CD4-positive, alpha-beta T cell (primary cell): Measurements from ENCODE around the gene RIC3. TPM values are rescaled to one million over a fixed set of nuclear protein-coding genes. Genes with fewer than 3 reads are reported as not detected.

Experiments used
- ATAC-seq: fragments of 200-7000 bp; cut with Tn5 transposase; one replicate; pipeline ENCODE4 v1.10.0; 2022; ENCODE audit warnings: mild to moderate bottlenecking; ENCODE audit not compliant: poor library complexity
- CTCF ChIA-PET: fragments of 350-600 bp; sonication (Branson Sonifier 250); formaldehyde crosslinking; loops from one replicate; lab custom pipeline; 2021; ENCODE audit warnings: antibody characterized with exemption, inconsistent platforms; lab: Charles Lee
- POLR2A ChIA-PET: fragments of 350-600 bp; sonication (Branson Sonifier 250); formaldehyde crosslinking; loops from one replicate; lab custom pipeline; 2021; ENCODE audit warnings: antibody characterized with exemption, inconsistent platforms; lab: Charles Lee
- DNase-seq, 14 experiments: peaks; one replicate each; pipeline ENCODE4 v3.0.0-alpha.2; 2013 to 2020; ENCODE audit warnings: mixed read lengths in 2 of 14
- H3K27ac ChIP-seq, 2 donors: one replicate each; pipeline versions ENCODE4 v1.5.1 to v1.7.0; 2013; ENCODE audit warnings: low read length in 2 of 2, low read depth in 1 of 2, mild to moderate bottlenecking in 1 of 2
- H3K27me3 ChIP-seq, 2 experiments: 1 replicate in 1 of 2; 2 replicates in 1 of 2; pipeline versions ENCODE4 v1.6.1 to v1.7.0; 2013; ENCODE audit warnings: low read length in 2 of 2, control low read depth in 1 of 2, mild to moderate bottlenecking in 1 of 2, moderate library complexity in 1 of 2; ENCODE audit not compliant: insufficient read depth in 2 of 2, control insufficient read depth in 1 of 2
- H3K36me3 ChIP-seq: one replicate; pipeline ENCODE4 v1.6.1; 2013; ENCODE audit warnings: low read length, control low read depth; ENCODE audit not compliant: insufficient read depth
- H3K4me1 ChIP-seq: one replicate; pipeline ENCODE4 v1.6.1; 2013; ENCODE audit warnings: low read length, control low read depth; ENCODE audit not compliant: insufficient read depth
- H3K4me3 ChIP-seq: one replicate; pipeline ENCODE4 v1.5.1; 2013; ENCODE audit warnings: mild to moderate bottlenecking, low read length, moderate library complexity
- H3K9me3 ChIP-seq, 2 experiments: 1 replicate in 1 of 2; 2 replicates in 1 of 2; pipeline versions ENCODE4 v1.6.1 to v1.7.0; 2013; ENCODE audit warnings: low read length in 2 of 2, mild to moderate bottlenecking in 2 of 2, control low read depth in 1 of 2, moderate library complexity in 1 of 2; ENCODE audit not compliant: control insufficient read depth in 1 of 2, insufficient read depth in 1 of 2
- H3K27ac Mint-ChIP-seq: one replicate; pipeline ENCODE4 v1.8.0; 2020; ENCODE audit warnings: mixed read lengths
- H3K27me3 Mint-ChIP-seq: one replicate; pipeline ENCODE4 v1.8.0; 2021; ENCODE audit warnings: mixed read lengths
- H3K36me3 Mint-ChIP-seq: one replicate; pipeline ENCODE4 v1.8.0; 2021; ENCODE audit warnings: low read depth, mixed read lengths
- H3K4me1 Mint-ChIP-seq: one replicate; pipeline ENCODE4 v1.8.0; 2021; ENCODE audit warnings: low read depth, mixed read lengths
- H3K4me3 Mint-ChIP-seq: one replicate; pipeline ENCODE4 v1.8.0; 2020; ENCODE audit warnings: mild to moderate bottlenecking, mixed read lengths
- H3K9me3 Mint-ChIP-seq: one replicate; pipeline ENCODE4 v1.8.0; 2020; ENCODE audit warnings: mixed read lengths
- intact Hi-C, 2 experiments: fragments of 100-400 bp; cut with DNase I in 1 of 2; cut with micrococcal nuclease in 1 of 2; formaldehyde crosslinking; loops; one replicate each; pipeline versions ENCODE4 v1.15.1 to v1.9.0; 2023 to 2025; cut with DNase I, micrococcal nuclease
- total RNA-seq, 174 experiments: library from RNA in 2 of 174; stranded (reverse) in 2 of 174; gene quantifications; one replicate each; pipeline ENCODE4 v1.2.3 and lab custom pipeline; 2021 to 2026
- TF ChIP-seq, protein P1 (sequence below): fragments of 200-600 bp; IDR thresholded peaks from one replicate; pipeline ENCODE4 v1.8.0; 2022; ENCODE audit warnings: antibody characterized with exemption, mild to moderate bottlenecking

RIC3 gene
- total RNA-seq, 2 experiments from 2014 or later, result 55.3 to 57.6 TPM

DNA sequence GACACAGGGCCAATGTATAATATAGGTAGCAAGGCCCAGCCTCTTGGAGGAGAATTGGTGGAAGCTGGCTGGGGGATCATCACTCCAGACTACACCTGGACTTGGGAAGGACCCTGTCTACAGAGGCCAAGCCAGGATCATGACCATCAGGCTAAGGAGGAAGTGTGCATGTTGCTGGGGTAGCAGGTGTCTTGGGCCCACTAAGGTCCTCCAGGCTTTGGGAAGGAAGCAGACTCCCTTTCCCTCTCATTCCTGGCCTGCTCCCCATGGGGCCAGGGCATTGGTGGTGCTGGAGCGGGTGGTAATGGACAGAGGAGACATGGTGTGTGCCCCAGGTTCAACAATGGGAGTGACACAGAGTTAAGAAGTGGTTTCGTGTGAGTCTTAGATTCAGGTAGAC is 103.8 kb downstream of the RIC3 start:
- DNase-seq, result no peak
- no peak for ATAC-seq
- TF ChIP-seq, protein P1, sequence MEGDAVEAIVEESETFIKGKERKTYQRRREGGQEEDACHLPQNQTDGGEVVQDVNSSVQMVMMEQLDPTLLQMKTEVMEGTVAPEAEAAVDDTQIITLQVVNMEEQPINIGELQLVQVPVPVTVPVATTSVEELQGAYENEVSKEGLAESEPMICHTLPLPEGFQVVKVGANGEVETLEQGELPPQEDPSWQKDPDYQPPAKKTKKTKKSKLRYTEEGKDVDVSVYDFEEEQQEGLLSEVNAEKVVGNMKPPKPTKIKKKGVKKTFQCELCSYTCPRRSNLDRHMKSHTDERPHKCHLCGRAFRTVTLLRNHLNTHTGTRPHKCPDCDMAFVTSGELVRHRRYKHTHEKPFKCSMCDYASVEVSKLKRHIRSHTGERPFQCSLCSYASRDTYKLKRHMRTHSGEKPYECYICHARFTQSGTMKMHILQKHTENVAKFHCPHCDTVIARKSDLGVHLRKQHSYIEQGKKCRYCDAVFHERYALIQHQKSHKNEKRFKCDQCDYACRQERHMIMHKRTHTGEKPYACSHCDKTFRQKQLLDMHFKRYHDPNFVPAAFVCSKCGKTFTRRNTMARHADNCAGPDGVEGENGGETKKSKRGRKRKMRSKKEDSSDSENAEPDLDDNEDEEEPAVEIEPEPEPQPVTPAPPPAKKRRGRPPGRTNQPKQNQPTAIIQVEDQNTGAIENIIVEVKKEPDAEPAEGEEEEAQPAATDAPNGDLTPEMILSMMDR, result no peak
- Mint-ChIP-seq H3K4me3 (no peak overlapping the region), H3K27me3 (peaks cover 10% of the 10 kb centered on the region), H3K4me1 (no peaks in the 10 kb centered on the region), H3K27ac (no peak overlapping the region), H3K9me3 (no peaks in the 10 kb centered on the region), H3K36me3 (no peaks in the 10 kb centered on the region)
- Histone ChIP-seq H3K27me3 (peaks cover 0 to 4% of the 10 kb centered on the region in 2 experiments), H3K4me3 (no peak overlapping the region), H3K9me3 (no peaks in the 10 kb centered on the region), H3K27ac (no peak overlapping the region), H3K36me3 (no peaks in the 10 kb centered on the region), H3K4me1 (no peaks in the 10 kb centered on the region)
- ChIA-PET POLR2A (no interaction called here), CTCF (no interaction called here)
- intact Hi-C loops, result no loop called here

DNA sequence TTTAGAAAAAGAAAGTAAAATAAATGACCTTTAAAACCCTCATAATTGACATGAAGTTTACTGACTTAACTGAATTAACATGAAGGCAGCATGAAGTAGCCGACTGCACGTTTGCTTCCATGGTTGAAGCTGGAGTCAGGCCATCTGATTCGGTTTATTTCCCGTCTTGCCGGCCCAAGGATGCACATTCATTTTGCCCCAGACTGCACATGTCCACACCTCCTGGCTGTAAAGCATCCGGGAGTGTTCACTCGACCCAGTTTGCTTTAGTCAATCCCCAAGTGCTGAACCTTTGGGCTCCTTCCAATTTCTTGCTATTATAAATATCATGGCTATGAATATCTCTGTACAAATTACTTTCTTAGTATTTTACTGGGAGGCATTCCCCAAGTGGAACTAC is 105.5 kb downstream of the RIC3 start:
- no peaks in the 10 kb centered on the region for H3K36me3 Mint-ChIP-seq
- H3K36me3 ChIP-seq, result no peaks in the 10 kb centered on the region
- H3K9me3 ChIP-seq, result no peaks in the 10 kb centered on the region
- POLR2A ChIA-PET, result no interaction called here
- intact Hi-C loops, result no loop called here
- H3K9me3 Mint-ChIP-seq, result no peaks in the 10 kb centered on the region
- H3K4me1 Mint-ChIP-seq, result no peaks in the 10 kb centered on the region
- H3K27me3 ChIP-seq, result peaks cover 0 to 4% of the 10 kb centered on the region in 2 experiments
- no peak overlapping the region for H3K27ac ChIP-seq
- H3K4me3 ChIP-seq, result no peak overlapping the region
- TF ChIP-seq, protein P1, result no peak
- no peaks in the 10 kb centered on the region for H3K4me1 ChIP-seq
- peaks cover 2% of the 10 kb centered on the region for H3K27me3 Mint-ChIP-seq
- H3K4me3 Mint-ChIP-seq, result no peak overlapping the region
- H3K27ac Mint-ChIP-seq, result no peak overlapping the region
- DNase-seq, result no peak
- CTCF ChIA-PET, result no interaction called here
- no peak for ATAC-seq

DNA sequence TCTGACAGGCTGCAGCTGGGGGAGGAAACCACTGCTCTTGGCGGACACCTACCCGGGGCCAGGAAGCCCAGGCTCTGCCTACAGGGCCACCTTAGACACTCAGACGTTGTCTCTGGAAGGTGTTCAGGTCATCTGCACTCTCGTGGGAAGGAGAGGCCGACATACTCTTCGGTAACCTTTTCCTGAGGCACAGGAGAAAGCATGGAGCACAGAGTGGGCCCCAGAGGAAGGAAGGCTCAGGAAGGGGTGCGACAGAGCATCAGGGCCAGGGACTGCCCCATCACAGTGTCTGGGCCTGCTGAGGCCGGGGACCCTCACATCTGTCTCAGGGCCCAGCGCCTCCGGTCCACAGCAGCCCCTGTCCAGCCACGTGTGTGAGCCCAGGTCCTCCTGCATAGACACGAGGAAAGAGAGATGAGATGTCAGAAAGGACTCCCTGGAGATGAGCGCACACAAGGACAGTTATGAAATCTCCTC is 106.0 kb downstream of the RIC3 start:
- Mint-ChIP-seq H3K36me3 (no peaks in the 10 kb centered on the region), H3K27me3 (no peaks in the 10 kb centered on the region), H3K9me3 (no peaks in the 10 kb centered on the region), H3K27ac (no peak overlapping the region), H3K4me3 (no peak overlapping the region), H3K4me1 (no peaks in the 10 kb centered on the region)
- Histone ChIP-seq H3K27ac (no peak overlapping the region), H3K9me3 (no peaks in the 10 kb centered on the region), H3K36me3 (no peaks in the 10 kb centered on the region), H3K27me3 (peaks cover 0 to 3% of the 10 kb centered on the region in 2 experiments), H3K4me1 (no peaks in the 10 kb centered on the region), H3K4me3 (no peak overlapping the region)
- TF ChIP-seq, protein P1, result no peak
- POLR2A ChIA-PET, result no interaction called here
- intact Hi-C loops, result no loop called here
- ATAC-seq (no peak), DNase-seq (no peak)
- CTCF ChIA-PET, result no interaction called here
